ENCODE results near the gene ARHGAP18. TPM values are rescaled to one million over a fixed set of nuclear protein-coding genes. Genes with fewer than 3 reads are reported as not detected.

ARHGAP18 gene
- total RNA-seq, 1 experiment from 2014 or later = 2.4 TPM

- TF ChIP-seq CTCF (conservative IDR thresholded peaks at IDR 0.05) = no peak
- peaks cover 2% of the 10 kb centered on the region; the same call in 1 of the 2 replicates for H3K4me1 ChIP-seq (ENCODE audit: insufficient read depth, low read length)
- H4K20me1 ChIP-seq (ENCODE audit: control insufficient read depth, insufficient read depth, insufficient read length) = no peaks in the 10 kb centered on the region
- H3K56ac ChIP-seq (ENCODE audit: insufficient read length, low read depth, low read length) = no peak overlapping the region
- no peak overlapping the region for H4K5ac ChIP-seq (ENCODE audit: insufficient read length, low read depth, low read length)
- no peak overlapping the region for H2BK15ac ChIP-seq (ENCODE audit: low read depth, low read length)
- no peaks in the 10 kb centered on the region for H3K79me2 ChIP-seq (ENCODE audit: insufficient read depth, low read length)
- H2BK12ac ChIP-seq (ENCODE audit: insufficient read length, low read depth, low read length) = no peak overlapping the region
- H3K23me2 ChIP-seq (ENCODE audit: insufficient read length, low read depth, low read length, poor library complexity, severe bottlenecking) = no peaks in the 10 kb centered on the region
- Mint-ChIP-seq H3K9me3 (no peaks in the 10 kb centered on the region), H3K4me3 (no peak overlapping the region), H3K36me3 (ENCODE audit: insufficient read depth in 1 of 3, low read depth in 3 of 3) (no peaks in the 10 kb centered on the region), H3K27me3 (ENCODE audit: low read depth) (no peaks in the 10 kb centered on the region), H3K4me1 (peaks cover 21 to 24% of the 10 kb centered on the region in 2 experiments), H3K27ac (no peak overlapping the region; a peak in 1 of 7 replicates)
- no peak for DNase-seq
- H3K27ac ChIP-seq (ENCODE audit: insufficient read length, low read depth, low read length) = no peak overlapping the region
- no peak overlapping the region for H3T11ph ChIP-seq (ENCODE audit: low read length)
- H3K9ac ChIP-seq (ENCODE audit: extremely low read depth, insufficient read length, low read length) = no peak overlapping the region
- H2BK20ac ChIP-seq (ENCODE audit: low read depth, low read length, poor library complexity, severe bottlenecking) = no peak overlapping the region
- H3K79me1 ChIP-seq (ENCODE audit: insufficient read depth, low read depth, low read length, poor library complexity, severe bottlenecking) = no peaks in the 10 kb centered on the region
- no peak overlapping the region for H2BK5ac ChIP-seq (ENCODE audit: insufficient read length, low read length)
- H4K91ac ChIP-seq (ENCODE audit: insufficient read length, low read depth, low read length) = no peak overlapping the region
- no peak overlapping the region for H3K18ac ChIP-seq (ENCODE audit: insufficient read length, low read depth, low read length)
- H3K14ac ChIP-seq (ENCODE audit: insufficient read depth, low read length) = no peak overlapping the region
- H3K4ac ChIP-seq (ENCODE audit: low read depth, low read length) = no peak overlapping the region
- H4K8ac ChIP-seq (replicated peaks; ENCODE audit: insufficient read length, low read depth, low read length) = no peak overlapping the region
- no peak overlapping the region for H3K23ac ChIP-seq (ENCODE audit: insufficient read length, low read depth, low read length)
- H3K4me2 ChIP-seq (ENCODE audit: insufficient read depth, insufficient read length, low read length) = no peak overlapping the region
- H2AFZ ChIP-seq (ENCODE audit: low read length) = no peak overlapping the region
- no peak overlapping the region for H2AK5ac ChIP-seq (ENCODE audit: insufficient read length, low read length)
- H3K27me3 ChIP-seq (ENCODE audit: insufficient read depth, low read length) = no peaks in the 10 kb centered on the region
- no peaks in the 10 kb centered on the region for H3K9me3 ChIP-seq (ENCODE audit: control insufficient read depth, low read depth, low read length)
- no peak overlapping the region for H2BK120ac ChIP-seq (ENCODE audit: low read depth, low read length, poor library complexity, severe bottlenecking)
Observed at GRCh38 chr6:129667621-129668020, 42.4 kb downstream of the ARHGAP18 start.
